Progenitor cell of endocrine pancreas (in vitro differentiated cells): ENCODE results near the gene IL12B. TPM values are rescaled to one million over a fixed set of nuclear protein-coding genes. Genes with fewer than 3 reads are reported as not detected.

Experiments
- DNase-seq: peaks from one replicate; pipeline ENCODE4 v3.0.0; 2021; ENCODE audit warnings: low spot score; ENCODE audit not compliant: unreplicated experiment
- H3K27ac Mint-ChIP-seq: 2 replicates; pipeline ENCODE4 v1.8.0; 2021; ENCODE audit warnings: mild to moderate bottlenecking, moderate library complexity, mixed read lengths
- H3K27me3 Mint-ChIP-seq: 2 replicates; pipeline ENCODE4 v1.8.0; 2021; ENCODE audit warnings: mixed read lengths
- H3K36me3 Mint-ChIP-seq: 2 replicates; pipeline ENCODE4 v1.8.0; 2022; ENCODE audit warnings: mixed read lengths; ENCODE audit not compliant: insufficient read depth
- H3K4me1 Mint-ChIP-seq: 2 replicates; pipeline ENCODE4 v1.8.0; 2021; ENCODE audit warnings: low read depth, mixed read lengths
- H3K4me3 Mint-ChIP-seq: 2 replicates; pipeline ENCODE4 v1.8.0; 2021; ENCODE audit warnings: low read depth, mild to moderate bottlenecking, moderate library complexity, mixed read lengths
- H3K9me3 Mint-ChIP-seq: 2 replicates; pipeline ENCODE4 v1.8.0; 2021; ENCODE audit warnings: low read depth, mixed read lengths
- CTCF ChIP-seq: fragments of 200-600 bp; sonication (generic); IDR thresholded peaks from one replicate; pipeline ENCODE4 v1.5.0; 2021; ENCODE audit warnings: antibody characterized with exemption, mild to moderate bottlenecking; ENCODE audit not compliant: unreplicated experiment
- total RNA-seq: library from RNA; stranded (reverse); gene quantifications from 2 replicates; pipeline ENCODE4 v1.2.1, GENCODE V29; 2021

The IL12B gene
- total RNA-seq, 1 donor from 2014 or later = not detected

GRCh38 chr5:159331093-159331973, 1.0 kb upstream of the IL12B start:
- Mint-ChIP-seq H3K36me3 (no peaks in the 10 kb centered on the region), H3K4me1 (no peaks in the 10 kb centered on the region), H3K9me3 (no peaks in the 10 kb centered on the region), H3K27me3 (peaks cover 26% of the 10 kb centered on the region), H3K27ac (no peak overlapping the region), H3K4me3 (peak overlapping the region; percentile 73)
- TF ChIP-seq CTCF = peak; percentile 83
- peak; percentile 75 for DNase-seq

GRCh38 chr5:159324986-159325385, 5.3 kb downstream of the IL12B start:
- no peak overlapping the region for H3K27ac Mint-ChIP-seq
- no peaks in the 10 kb centered on the region for H3K4me1 Mint-ChIP-seq
- H3K4me3 Mint-ChIP-seq = no peak overlapping the region
- no peak for DNase-seq
- H3K36me3 Mint-ChIP-seq = no peaks in the 10 kb centered on the region
- H3K27me3 Mint-ChIP-seq = peaks cover 17% of the 10 kb centered on the region
- no peak for TF ChIP-seq CTCF
- H3K9me3 Mint-ChIP-seq = no peaks in the 10 kb centered on the region

GRCh38 chr5:159324102-159324755, 6.1 kb downstream of the IL12B start:
- no peak for TF ChIP-seq CTCF
- Mint-ChIP-seq H3K4me1 (no peaks in the 10 kb centered on the region), H3K36me3 (no peaks in the 10 kb centered on the region), H3K4me3 (no peak overlapping the region), H3K9me3 (no peaks in the 10 kb centered on the region), H3K27ac (no peak overlapping the region), H3K27me3 (peaks cover 16% of the 10 kb centered on the region)
- no peak for DNase-seq

- Mint-ChIP-seq H3K27me3 (peaks cover 12% of the 10 kb centered on the region), H3K4me3 (no peak overlapping the region), H3K36me3 (no peaks in the 10 kb centered on the region), H3K27ac (no peak overlapping the region), H3K9me3 (no peaks in the 10 kb centered on the region), H3K4me1 (no peaks in the 10 kb centered on the region)
- TF ChIP-seq CTCF = no peak
- DNase-seq = no peak
Measured at GRCh38 chr5:159322180-159322579, 8.1 kb downstream of the IL12B start.

GRCh38 chr5:159319832-159320231, 10.5 kb downstream of the IL12B start:
- Mint-ChIP-seq H3K4me1 (no peaks in the 10 kb centered on the region), H3K27me3 (peaks cover 10% of the 10 kb centered on the region), H3K9me3 (no peaks in the 10 kb centered on the region), H3K4me3 (no peak overlapping the region), H3K36me3 (no peaks in the 10 kb centered on the region), H3K27ac (no peak overlapping the region)
- no peak for TF ChIP-seq CTCF
- no peak for DNase-seq
